ACC112 (cell line): ENCODE results near the gene GJA1.

Experiments used
- H2AFZ ChIP-seq: fragments of 200-600 bp; sonication (generic); one replicate; pipeline ENCODE4 v1.6.0; 2017; ENCODE audit warnings: antibody characterized with exemption, low read length; ENCODE audit not compliant: unreplicated experiment
- H3K27ac ChIP-seq: fragments of 200-600 bp; sonication (generic); 2 replicates; pipeline ENCODE4 v1.5.1; 2014; ENCODE audit warnings: low read depth, mild to moderate bottlenecking, antibody characterized with exemption, low read length, moderate library complexity
- H3K27me3 ChIP-seq: fragments of 200-600 bp; sonication (generic); 2 replicates; pipeline ENCODE4 v1.6.1; 2014; ENCODE audit warnings: mild to moderate bottlenecking, antibody characterized with exemption, low read length, moderate library complexity, mixed read lengths; ENCODE audit not compliant: insufficient read depth
- H3K36me3 ChIP-seq: fragments of 200-600 bp; sonication (generic); 2 replicates; pipeline ENCODE4 v1.6.1; 2016; ENCODE audit warnings: mild to moderate bottlenecking, antibody characterized with exemption, low read length, moderate library complexity, mixed read lengths; ENCODE audit not compliant: insufficient read depth
- H3K4me1 ChIP-seq: fragments of 200-600 bp; sonication (generic); one replicate; pipeline ENCODE4 v1.6.1; 2016; ENCODE audit warnings: low read length, mixed read lengths; ENCODE audit not compliant: insufficient read depth, unreplicated experiment, control insufficient read depth
- H3K4me3 ChIP-seq: fragments of 200-600 bp; sonication (generic); 2 replicates; pipeline ENCODE4 v1.5.1; 2014; ENCODE audit warnings: mild to moderate bottlenecking, low read depth, low read length
- H3K79me2 ChIP-seq: fragments of 200-600 bp; sonication (generic); one replicate; pipeline ENCODE4 v1.6.0; 2016; ENCODE audit warnings: low read length; ENCODE audit not compliant: control insufficient read depth, unreplicated experiment, insufficient read depth

Gene GJA1

GRCh38 chr6:121450242-121450641 lies 14.8 kb downstream of the GJA1 start:
- Histone ChIP-seq H3K4me1 (no peaks in the 10 kb centered on the region), H3K27me3 (no peaks in the 10 kb centered on the region), H3K4me3 (no peak overlapping the region), H3K27ac (no peak overlapping the region), H2AFZ (no peak overlapping the region), H3K36me3 (peaks cover 27% of the 10 kb centered on the region), H3K79me2 (peaks cover 30% of the 10 kb centered on the region)

- Histone ChIP-seq H3K27me3 (no peaks in the 10 kb centered on the region), H3K4me3 (no peak overlapping the region)
Observed at GRCh38 chr6:121451250-121451649, 15.8 kb downstream of the GJA1 start.

GRCh38 chr6:121453191-121453590 lies 17.7 kb downstream of the GJA1 start:
- no peak overlapping the region for H3K4me3 ChIP-seq
- no peaks in the 10 kb centered on the region for H3K27me3 ChIP-seq

More at GRCh38 chr6:121451250-121451649, 15.8 kb downstream of the GJA1 start:
- Histone ChIP-seq H2AFZ (no peak overlapping the region), H3K36me3 (peaks cover 27% of the 10 kb centered on the region), H3K4me1 (no peaks in the 10 kb centered on the region), H3K27ac (no peak overlapping the region), H3K79me2 (peaks cover 21% of the 10 kb centered on the region)

GRCh38 chr6:121460170-121460569 lies 24.7 kb downstream of the GJA1 start:
- H2AFZ ChIP-seq, result no peak overlapping the region
- H3K4me1 ChIP-seq, result no peaks in the 10 kb centered on the region
- no peaks in the 10 kb centered on the region for H3K27me3 ChIP-seq
- no peak overlapping the region for H3K4me3 ChIP-seq
- H3K36me3 ChIP-seq, result no peaks in the 10 kb centered on the region
- H3K79me2 ChIP-seq, result no peaks in the 10 kb centered on the region
- no peak overlapping the region for H3K27ac ChIP-seq

More at GRCh38 chr6:121453191-121453590, 17.7 kb downstream of the GJA1 start:
- Histone ChIP-seq H3K79me2 (peaks cover 5% of the 10 kb centered on the region), H3K4me1 (no peaks in the 10 kb centered on the region), H3K36me3 (peaks cover 15% of the 10 kb centered on the region; the same call in 1 of the 2 replicates), H3K27ac (peak overlapping the region; percentile 33), H2AFZ (peak overlapping the region; percentile 82)

- Histone ChIP-seq H3K27ac (no peak overlapping the region), H3K36me3 (no peaks in the 10 kb centered on the region), H3K4me1 (no peaks in the 10 kb centered on the region), H3K79me2 (no peaks in the 10 kb centered on the region), H3K4me3 (no peak overlapping the region), H2AFZ (no peak overlapping the region), H3K27me3 (no peaks in the 10 kb centered on the region)
Observed at GRCh38 chr6:121463087-121463486, 27.6 kb downstream of the GJA1 start.

GRCh38 chr6:121465101-121465500 lies 29.7 kb downstream of the GJA1 start:
- Histone ChIP-seq H3K4me1 (no peaks in the 10 kb centered on the region), H3K36me3 (no peaks in the 10 kb centered on the region), H3K4me3 (no peak overlapping the region), H3K27ac (no peak overlapping the region), H2AFZ (peak overlapping the region; percentile 62), H3K27me3 (no peaks in the 10 kb centered on the region), H3K79me2 (no peaks in the 10 kb centered on the region)

GRCh38 chr6:121479486-121480098 lies 44.1 kb downstream of the GJA1 start:
- Histone ChIP-seq H3K36me3 (no peaks in the 10 kb centered on the region), H2AFZ (no peak overlapping the region), H3K4me1 (peaks cover 6% of the 10 kb centered on the region), H3K4me3 (no peak overlapping the region), H3K79me2 (no peaks in the 10 kb centered on the region), H3K27ac (no peak overlapping the region), H3K27me3 (no peaks in the 10 kb centered on the region)

GRCh38 chr6:121480099-121480713 lies 44.8 kb downstream of the GJA1 start:
- no peak overlapping the region for H2AFZ ChIP-seq
- H3K4me3 ChIP-seq, result no peak overlapping the region
- no peaks in the 10 kb centered on the region for H3K27me3 ChIP-seq
- H3K27ac ChIP-seq, result no peak overlapping the region
- peaks cover 10% of the 10 kb centered on the region for H3K4me1 ChIP-seq
- no peaks in the 10 kb centered on the region for H3K79me2 ChIP-seq
- no peaks in the 10 kb centered on the region for H3K36me3 ChIP-seq

- Histone ChIP-seq H3K79me2 (no peaks in the 10 kb centered on the region), H2AFZ (no peak overlapping the region), H3K27ac (peak overlapping the region; percentile 40), H3K27me3 (no peaks in the 10 kb centered on the region), H3K36me3 (no peaks in the 10 kb centered on the region), H3K4me3 (no peak overlapping the region), H3K4me1 (peaks cover 16% of the 10 kb centered on the region)
Observed at GRCh38 chr6:121482004-121482693, 46.7 kb downstream of the GJA1 start.

GRCh38 chr6:121482751-121483150 lies 47.3 kb downstream of the GJA1 start:
- H3K36me3 ChIP-seq, result no peaks in the 10 kb centered on the region
- no peaks in the 10 kb centered on the region for H3K79me2 ChIP-seq
- no peak overlapping the region for H2AFZ ChIP-seq
- H3K4me1 ChIP-seq, result peaks cover 16% of the 10 kb centered on the region
- peak overlapping the region; percentile 32; the same call in 1 of the 2 replicates for H3K27ac ChIP-seq
- H3K27me3 ChIP-seq, result no peaks in the 10 kb centered on the region
- H3K4me3 ChIP-seq, result no peak overlapping the region
